Thyroid gland (tissue), 4 donors: Measurements from ENCODE around the gene TTC22.

Experiments used
- CTCF ChIP-seq, 6 experiments: fragments of 200-600 bp in 3 of 6; fragments of 450-650 bp in 3 of 6; sonication (generic) in 3 of 6; IDR thresholded peaks; one replicate each; pipeline ENCODE4 v1.5.1; 2016 to 2019; ENCODE audit warnings: antibody characterized with exemption in 6 of 6, mild to moderate bottlenecking in 2 of 6, inconsistent platforms in 1 of 6, moderate library complexity in 1 of 6
- POLR2A ChIP-seq, 2 donors: fragments of 450-650 bp; IDR thresholded peaks; one replicate each; pipeline ENCODE4 v1.6.1; 2017; ENCODE audit warnings: antibody characterized with exemption in 2 of 2, mild to moderate bottlenecking in 2 of 2, moderate library complexity in 1 of 2

- TF ChIP-seq CTCF (IDR thresholded peaks at IDR 0.05) (no peak), POLR2A (IDR thresholded peaks at IDR 0.05) (no peak)
Measured at GRCh38 chr1:54738244-54738643, 62.9 kb downstream of the TTC22 start.
